NCI-H146 treated with DMSO at 0.1 percent for 48 hours (cell line): ENCODE results near the gene COX19.

Experiments
- DNase-seq: peaks from one replicate; lab custom pipeline; 2025; ENCODE audit not compliant: unreplicated experiment; lab: John Stamatoyannopoulos, UW

Gene COX19

DNA sequence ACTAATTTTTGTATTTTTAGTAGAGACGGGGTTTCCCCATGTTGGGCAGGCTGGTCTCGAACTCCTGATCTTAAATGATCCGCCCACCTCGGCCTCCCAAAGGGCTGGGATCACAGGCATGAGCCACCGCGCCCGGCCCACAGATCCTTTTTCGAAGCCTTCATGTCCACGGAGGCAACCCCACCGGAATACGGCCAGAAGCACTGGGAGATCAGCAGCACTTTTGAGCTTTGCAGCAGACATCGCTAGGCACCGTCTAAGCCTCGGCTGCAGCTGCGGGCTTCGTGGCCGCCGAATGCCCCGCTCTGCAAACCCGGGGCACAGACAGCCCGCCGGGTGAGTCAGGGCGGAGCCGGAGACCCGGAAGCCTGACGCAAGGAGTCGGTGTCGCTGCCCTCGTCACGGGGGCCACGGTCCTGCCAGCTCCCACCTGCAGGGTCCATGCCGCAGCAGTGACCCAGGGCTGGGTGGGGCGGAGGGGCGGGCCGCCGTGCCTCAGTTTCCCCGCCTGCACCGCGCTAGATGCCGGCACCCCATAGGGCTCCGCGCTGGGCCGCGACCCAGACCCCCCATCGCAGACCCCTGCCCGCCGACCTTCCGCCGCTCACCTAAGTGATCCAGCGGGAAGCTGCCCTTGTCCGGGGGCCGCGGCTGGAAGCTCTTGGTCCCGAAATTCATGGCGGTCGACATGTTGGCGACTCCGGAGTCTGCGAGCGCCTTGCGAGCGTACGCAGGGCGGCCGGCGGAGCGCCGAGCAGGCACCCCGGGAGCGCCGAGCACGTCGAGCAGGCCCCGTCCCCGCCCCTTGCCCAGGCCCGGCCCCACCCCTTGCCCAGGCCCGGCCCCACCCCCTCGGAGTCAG, at the start of gene COX19:
Gene COX19 (minus strand): TSS at position 730 of the 862 bp plus-strand sequence. CDS start 40 bp downstream, at position 690.
- peak; percentile 34 for DNase-seq

DNA sequence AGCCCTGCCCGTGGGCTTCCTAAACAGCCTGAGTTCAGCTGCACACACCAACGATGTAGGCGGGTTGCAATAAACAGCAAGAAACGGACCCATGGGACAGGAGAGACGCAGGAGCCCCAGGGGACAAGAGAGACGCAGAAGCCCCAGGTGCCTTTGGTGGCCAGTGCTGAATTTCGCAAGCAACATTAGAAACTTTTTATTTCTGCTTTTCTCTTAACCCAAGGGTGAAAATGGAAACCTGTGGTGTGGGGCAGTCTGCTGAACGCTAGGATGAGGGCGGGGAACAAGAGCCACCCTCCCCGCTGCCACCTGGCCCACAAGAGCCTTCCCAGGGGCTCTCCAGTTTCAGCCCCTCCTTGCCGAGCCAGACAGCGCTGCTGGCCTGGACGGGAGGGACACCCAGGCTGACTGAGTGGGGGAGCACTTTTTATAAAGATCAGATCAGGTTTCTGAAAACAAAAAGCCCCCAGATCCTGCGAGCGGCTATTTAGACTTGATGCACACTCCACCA, 49.0 kb upstream of the COX19 start:
- DNase-seq, result no peak

- DNase-seq, result no peak
Measured at GRCh38 chr7:1022801-1023465, 47.6 kb upstream of the COX19 start.

- no peak for DNase-seq
Measured at GRCh38 chr7:1022356-1022755, 47.0 kb upstream of the COX19 start.

- DNase-seq, result no peak
Measured at GRCh38 chr7:1021931-1022330, 46.6 kb upstream of the COX19 start.

DNA sequence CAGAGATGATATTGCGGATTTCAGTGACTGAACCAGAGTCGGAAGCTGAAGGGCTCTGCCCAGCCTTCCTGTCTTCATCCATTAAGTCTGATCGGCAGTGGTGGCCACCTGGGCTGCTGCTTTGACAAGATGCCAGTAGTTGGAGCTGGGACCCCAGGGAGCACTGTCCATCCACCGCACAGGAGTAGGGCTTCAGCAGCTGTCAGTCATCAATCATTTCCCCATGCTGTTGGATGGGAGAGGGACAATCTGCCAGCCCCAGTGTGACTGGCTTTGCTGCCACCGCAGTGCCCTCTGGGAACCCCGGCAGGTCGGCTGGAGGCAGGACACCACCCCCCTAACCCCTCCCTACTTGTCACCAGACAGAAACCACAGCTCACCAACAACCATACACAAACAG, 46.0 kb upstream of the COX19 start:
- no peak for DNase-seq

GRCh38 chr7:1020849-1021251, 45.5 kb upstream of the COX19 start:
- no peak for DNase-seq

DNA sequence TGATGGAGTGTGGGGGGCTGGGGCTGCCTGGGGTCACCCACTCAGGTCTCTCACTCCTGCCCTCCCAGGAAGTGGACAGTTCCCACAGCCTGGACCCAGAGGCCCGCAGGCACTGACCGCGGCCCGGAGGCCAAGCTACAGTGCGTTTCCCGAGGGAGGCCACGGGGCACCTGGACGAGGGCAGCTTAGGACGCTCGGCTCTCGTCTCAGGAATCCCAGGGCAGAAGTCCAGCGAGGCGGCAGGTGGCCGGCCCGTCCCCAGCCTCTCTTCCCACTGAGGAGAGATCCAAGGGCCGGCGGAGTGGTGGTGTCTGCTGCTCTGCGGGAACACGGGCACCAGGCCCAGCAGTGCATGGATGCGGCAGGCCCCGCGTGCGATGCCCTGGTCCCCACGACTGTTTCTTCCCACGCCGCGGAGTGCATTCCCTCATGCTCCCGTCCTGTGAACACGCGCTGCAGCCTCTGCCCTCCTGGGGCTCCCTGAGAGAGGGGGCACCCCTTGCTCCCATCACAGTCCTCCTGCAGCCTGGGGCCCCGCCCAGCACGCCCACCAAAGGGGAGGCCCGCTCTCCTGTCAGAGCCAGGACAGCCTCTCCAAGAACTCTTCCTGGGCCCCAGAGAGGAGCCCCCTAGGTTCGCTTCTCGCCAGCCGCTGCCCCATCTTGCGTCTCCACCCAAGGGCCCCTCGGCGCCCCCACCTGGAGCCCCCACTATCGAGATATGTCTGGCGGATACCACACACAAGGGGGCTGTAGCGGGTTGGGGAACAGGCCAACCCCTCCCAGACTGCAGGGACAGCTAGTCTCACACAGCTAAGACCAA, 44.7 kb upstream of the COX19 start:
- DNase-seq, result no peak

- no peak for DNase-seq
Measured at GRCh38 chr7:1019255-1019785, 44.0 kb upstream of the COX19 start.

DNA sequence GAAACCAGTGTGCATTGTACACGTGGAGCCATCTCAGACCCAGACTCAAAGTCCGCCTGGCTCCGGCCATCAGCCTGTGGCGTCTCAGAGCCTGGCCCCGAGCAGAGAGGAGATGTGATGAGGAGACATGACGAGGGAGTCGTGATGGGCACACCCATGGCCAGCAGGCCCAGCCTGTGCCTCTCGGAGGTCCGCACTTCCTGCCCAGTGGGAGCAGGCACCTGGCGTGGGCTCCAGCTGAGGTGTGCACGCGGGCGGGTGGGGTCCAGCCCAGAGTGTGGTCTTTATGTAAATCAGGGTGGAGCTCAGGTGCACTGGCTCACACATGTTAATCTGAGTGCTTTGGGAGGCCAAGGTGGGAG, 43.0 kb upstream of the COX19 start:
- DNase-seq, result no peak

DNA sequence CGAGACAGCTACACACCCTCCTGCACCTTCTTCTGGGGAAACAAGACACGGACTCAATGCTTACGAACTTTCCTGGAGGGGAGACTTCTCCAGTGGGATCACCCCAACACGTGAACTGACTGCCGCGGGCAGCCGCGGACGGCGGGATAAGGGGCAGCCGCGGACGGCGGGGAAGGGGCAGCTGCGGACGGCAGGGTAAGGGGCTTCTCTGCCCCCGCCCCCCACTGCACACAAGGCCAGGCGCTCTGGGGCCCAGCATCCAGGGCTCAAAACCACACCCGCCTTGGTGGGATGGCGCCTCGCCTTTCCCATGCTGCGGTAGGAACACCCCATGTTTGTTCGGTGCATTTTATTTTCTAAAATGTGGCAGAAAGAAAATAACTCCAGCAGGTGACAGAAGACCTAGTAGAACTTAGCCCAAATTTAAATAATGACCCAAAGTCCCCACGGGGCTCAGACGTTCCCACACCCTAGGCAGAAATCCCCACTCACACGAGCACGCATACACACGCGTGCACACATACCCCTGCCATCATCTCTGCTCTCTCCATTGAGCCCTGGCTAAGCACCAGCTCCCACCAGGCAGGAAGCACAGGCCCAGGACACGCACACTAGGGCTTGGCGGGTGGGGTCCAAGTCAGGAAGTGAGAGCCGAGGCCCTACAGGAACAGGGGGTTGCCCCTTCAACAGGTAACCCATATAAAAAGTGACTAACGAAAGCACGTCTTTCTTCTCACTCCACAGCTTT, 42.4 kb upstream of the COX19 start:
- no peak for DNase-seq

GRCh38 chr7:1016577-1017531, 41.5 kb upstream of the COX19 start:
- no peak for DNase-seq

- peak; percentile 1 for DNase-seq
Measured at GRCh38 chr7:1015196-1016121, 40.1 kb upstream of the COX19 start.

- no peak for DNase-seq
Measured at GRCh38 chr7:1014681-1015080, 39.3 kb upstream of the COX19 start.

- DNase-seq, result no peak
Measured at GRCh38 chr7:1013581-1013980, 38.2 kb upstream of the COX19 start.

DNA sequence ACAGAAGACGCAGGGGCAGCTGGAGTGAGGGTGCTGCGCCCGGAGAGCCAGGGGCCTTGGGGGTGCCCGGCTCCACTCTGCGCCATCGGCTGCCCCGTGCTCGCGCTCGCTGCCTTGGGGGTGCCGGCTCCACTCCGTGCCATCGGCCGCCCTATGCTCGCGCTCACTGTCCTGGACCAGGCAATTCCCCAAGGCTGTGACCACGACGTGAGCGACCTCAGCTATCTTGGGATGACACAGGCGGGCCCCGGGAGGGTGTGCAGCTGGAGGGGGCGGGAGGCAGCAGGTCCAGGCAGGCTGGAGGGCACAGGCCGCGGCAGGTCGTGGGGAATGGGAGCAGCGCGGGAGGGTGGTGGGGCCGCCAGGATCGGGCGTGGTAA, 37.4 kb upstream of the COX19 start:
- DNase-seq, result no peak

GRCh38 chr7:1012004-1012715, 36.8 kb upstream of the COX19 start:
- DNase-seq, result no peak
